GM18858 (cell line): ENCODE data around the gene ATP5ME.

Experiments
- ATAC-seq: cut with Tn5 transposase; IDR thresholded peaks from one replicate; pipeline ENCODE4 v1.9.1; 2021; ENCODE audit not compliant: unreplicated experiment

Gene ATP5ME, protein sequence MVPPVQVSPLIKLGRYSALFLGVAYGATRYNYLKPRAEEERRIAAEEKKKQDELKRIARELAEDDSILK

GRCh38 chr4:674172-675035 is at the start of gene ATP5ME, which contains the start of gene MYL5:
TSS of gene ATP5ME (minus strand) at chr4:674276. CDS start at chr4:674247, 29 bp downstream.
TSS of gene MYL5 (plus strand) at chr4:674542. CDS start at chr4:678027, 3,485 bp downstream.
- peak; percentile 70 for ATAC-seq

- no peak for ATAC-seq
Measured at GRCh38 chr4:722851-723360, 48.8 kb upstream of the ATP5ME start.

DNA sequence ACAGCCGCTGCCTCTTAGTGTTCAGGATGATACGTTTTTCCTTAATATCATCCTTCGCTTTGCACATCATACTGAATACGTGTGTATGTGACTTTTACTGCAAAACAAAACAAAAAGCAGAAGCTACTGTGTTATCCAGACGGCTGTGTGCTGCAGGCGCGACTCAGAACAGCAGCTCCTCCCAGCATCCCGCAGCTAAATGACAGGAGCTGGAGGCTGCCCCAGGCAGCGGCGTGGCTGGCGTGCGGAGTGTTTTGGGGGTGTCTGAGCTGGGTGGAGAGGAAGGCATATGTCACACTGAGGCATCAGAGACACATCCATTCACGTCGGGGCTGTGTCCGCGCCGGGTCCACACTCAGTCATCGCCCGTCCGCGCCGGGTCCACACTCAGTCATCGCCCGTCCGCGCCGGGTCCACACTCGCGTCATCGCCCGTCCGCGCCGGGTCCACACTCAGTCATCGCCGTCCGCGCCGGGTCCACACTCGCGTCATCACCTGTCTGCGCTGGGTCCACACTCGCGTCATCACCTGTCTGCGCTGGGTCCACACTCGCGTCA is 48.2 kb upstream of the ATP5ME start:
- no peak for ATAC-seq

GRCh38 chr4:721261-722168 is 47.4 kb upstream of the ATP5ME start:
- no peak for ATAC-seq

- no peak for ATAC-seq
Measured at GRCh38 chr4:720111-720860, 46.2 kb upstream of the ATP5ME start.

GRCh38 chr4:718460-718859 is 44.4 kb upstream of the ATP5ME start:
- no peak for ATAC-seq

DNA sequence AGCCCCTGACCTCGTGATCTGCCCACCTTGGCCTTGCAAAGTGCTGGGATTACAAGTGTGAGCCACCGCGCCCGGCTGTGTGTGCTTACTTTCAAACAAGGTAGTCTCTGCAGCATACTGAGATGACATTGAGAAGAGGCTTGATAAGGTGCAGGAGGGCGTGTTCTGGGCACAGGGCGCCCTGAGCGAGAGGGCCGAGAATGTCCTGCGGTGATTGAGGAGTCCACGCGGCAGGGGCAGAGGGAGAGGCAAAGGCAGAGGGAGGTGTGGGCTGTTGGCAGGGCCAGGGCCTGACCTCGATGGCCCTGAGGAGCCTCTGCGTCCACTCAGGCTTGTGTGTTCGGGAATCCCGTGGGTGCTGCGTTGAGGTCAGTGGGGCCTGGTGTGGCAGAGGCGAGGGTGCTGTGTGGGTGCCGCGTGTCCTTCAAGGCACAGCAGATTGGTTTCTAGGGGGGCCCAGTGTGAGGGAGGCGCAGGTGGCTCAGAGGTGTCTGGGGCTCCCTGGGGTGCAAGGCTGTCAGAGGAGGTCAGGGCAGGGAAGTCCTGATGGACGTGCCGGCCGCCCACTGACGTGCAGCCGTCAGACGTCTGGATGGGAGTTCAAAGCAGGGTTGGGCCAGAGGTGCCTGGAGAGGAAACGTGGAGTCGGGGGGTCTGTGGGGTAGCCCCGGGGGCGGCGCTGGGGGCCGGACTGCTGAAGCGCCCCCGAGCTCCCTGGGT is 43.7 kb upstream of the ATP5ME start:
- no peak for ATAC-seq

- ATAC-seq: no peak
Measured at GRCh38 chr4:714087-714486, 40.0 kb upstream of the ATP5ME start.

DNA sequence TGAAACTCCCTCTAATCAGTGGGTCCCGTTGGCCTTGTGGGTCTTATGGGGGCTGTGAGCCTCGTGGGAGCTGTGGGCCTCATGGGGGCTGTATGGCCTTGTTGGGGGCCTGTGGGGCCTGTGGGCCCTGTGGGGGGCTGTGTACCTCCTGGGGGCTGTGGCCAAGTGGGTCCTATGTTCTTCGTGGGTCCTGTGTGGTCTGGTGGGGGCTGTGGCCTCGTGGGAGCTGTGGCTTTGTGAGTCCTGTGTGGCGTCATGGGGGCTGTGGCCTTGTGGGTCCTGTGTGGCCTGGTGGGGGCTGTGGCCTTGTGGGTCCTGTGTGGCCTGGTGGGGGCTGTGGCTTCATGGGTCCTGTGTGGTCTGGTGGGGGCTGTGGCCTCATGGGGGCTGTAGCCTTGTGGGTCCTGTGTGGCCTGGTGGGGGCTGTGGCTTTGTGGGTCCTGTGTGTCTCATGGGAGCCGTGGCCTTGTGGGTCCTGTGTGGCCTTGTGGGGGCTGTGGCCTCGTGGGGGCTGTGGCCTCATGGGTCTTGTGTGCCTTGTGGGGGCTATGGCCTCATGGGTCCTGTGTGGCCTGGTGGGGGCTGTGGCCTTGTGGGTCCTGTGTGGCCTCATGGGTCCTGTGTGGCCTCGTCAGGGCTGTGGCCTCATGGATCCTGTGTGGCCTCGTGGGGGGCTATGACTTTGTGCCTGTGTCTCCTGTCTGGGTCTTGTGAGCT is 39.0 kb upstream of the ATP5ME start:
- no peak for ATAC-seq

DNA sequence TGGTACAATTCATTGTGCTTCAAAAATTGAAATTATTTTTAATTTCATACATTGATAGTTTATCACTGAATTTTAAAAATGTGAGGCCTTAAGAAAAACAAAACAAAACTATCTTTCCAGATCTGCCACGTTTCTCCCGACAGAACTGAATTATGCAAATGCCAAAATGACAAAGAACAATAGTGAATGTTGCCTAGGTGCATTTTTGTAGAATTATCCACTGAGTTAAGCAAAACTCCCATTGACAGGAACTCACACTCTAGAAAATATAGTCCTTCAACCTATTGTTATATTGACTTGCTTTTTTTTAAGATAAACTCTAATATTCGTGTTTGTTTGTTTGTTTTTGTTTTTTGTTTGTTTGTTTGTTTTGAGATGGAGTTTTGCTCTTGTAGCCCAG is 38.0 kb upstream of the ATP5ME start:
- ATAC-seq: no peak

DNA sequence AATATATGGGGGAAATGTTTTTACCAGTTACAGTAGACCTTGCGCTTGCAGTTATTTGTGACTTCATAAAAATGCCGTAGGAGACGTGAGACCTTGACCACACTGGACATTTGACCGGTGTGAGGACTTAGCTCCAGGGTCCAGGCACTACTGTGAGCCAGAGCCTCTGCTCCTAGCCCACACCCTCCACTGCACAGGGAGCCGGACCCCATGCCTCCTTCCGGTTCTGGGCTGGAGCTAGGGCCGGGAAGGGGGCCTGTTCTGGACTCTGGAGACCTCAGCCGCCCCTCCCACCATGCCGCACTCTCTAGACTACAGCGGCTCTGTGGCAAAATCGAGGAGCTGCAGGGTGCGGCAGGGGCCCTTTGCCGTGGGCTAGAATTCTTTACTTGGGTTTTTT is 36.8 kb upstream of the ATP5ME start:
- ATAC-seq: no peak

DNA sequence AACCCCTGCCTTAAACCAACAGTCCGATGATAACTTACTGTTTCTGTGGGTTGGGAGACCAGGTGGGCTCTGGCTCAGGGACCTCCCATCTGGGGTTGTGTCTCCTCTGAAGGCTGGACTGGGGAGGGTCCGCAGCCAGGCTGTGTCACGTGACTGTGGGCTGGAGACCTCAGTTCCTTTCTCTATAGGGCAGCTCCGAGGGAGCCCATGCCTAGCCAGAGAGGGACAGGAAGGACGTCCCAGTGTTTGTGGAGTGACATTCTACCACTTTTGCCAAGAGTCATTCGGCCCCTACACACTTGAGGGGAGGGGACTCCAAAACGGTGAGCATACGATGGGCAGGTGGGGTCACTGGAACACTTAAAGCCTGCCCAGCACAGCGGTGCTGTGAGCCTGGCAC is 36.0 kb upstream of the ATP5ME start:
- no peak for ATAC-seq

DNA sequence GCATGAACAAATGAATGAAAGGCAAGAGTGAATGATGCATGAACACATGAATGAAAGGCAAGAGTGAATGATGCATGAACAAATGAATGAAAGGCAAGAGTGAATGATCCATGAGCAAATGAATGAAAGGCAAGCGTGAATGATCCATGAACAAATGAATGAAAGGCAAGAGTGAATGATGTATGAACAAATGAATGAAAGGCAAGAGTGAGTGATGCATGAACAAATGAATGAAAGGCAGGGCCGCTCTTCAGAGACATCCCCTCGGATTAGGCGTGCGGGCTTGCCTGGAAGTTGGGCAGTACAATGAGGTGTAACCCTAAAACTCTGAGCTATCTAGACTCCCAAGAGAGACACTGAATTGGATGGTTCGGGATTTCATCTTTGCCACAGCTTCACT is 35.3 kb upstream of the ATP5ME start:
- ATAC-seq: no peak

DNA sequence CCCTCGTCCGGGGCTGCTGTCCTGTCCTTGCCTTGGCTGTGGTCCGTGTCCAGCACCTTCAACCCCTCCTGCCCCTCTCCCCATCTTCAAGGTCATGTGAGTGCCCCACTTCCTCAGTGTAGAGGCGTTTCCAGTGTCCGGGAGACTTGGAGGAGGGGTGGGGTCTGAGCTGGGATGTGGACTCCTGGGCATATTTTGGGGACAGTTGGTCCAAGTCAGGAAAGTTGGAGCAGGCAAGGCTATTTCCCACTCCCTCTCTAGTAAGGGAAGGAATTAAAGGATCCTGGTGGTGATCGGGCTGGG is 34.5 kb upstream of the ATP5ME start:
- no peak for ATAC-seq

GRCh38 chr4:707929-708630 is 34.0 kb upstream of the ATP5ME start:
- no peak for ATAC-seq

DNA sequence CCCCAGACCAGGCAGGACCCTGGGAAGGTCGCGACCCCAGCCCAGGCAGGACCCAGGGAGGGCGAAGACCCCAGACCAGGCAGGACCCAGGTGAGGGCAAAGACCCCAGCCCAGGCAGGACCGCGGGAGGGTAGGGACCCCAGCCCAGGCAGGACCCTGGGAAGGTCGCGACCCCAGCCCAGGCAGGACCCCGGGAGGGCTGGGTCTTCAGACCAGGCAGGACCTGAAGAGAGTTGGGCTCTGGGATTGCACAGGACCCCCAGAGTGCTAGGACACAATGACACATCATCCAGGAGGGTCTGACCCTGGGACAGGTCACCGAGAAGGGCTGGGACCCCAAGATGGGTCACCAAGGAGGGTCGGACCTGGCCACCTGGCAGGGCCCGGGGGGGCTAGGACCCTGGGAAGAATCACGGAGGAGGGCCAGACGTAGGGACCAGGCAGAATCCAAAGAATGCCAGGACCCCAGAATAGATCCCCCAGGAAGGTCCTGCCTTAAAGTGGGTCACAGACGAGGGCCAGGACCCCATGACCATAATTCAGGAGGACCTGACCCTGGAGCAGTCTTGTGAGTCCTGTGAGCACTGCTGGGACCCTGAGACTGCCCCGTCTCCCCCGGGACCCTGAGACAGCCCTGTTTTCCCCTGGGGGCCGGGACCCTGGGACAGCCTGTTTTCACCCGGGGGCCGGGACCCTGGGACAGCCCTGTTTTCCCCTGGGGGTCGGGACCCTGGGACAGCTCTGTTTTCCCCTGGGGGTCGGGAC is 32.9 kb upstream of the ATP5ME start:
- ATAC-seq: no peak

DNA sequence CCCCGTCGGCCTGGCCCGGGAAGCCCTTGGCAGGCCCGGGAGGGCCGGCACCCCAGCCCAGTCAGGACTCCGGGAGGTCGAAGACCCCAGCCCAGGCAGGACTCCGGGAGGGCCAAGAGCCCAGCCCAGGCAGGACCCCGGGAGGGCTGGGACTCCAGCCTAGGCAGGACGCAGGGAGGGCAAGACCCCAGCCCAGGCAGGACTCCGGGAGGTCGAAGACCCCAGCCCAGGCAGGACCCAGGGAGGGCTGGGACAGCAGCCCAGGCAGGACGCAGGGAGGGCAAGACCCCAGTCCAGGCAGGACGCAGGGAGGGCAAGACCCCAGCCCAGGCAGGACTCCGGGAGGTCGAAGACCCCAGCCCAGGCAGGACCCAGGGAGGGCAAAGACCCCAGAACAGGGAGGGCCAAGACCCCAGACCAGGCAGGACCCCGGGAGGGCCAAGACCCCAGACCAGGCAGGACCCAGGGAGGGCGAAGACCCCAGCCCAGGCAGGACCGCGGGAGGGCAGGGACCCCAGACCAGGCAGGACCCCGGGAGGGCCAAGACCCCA is 32.1 kb upstream of the ATP5ME start:
- ATAC-seq: peak; percentile 5
